ENCODE measurements around the gene C11orf16. TPM values are rescaled to one million over a fixed set of nuclear protein-coding genes. Genes with fewer than 3 reads are reported as not detected.
A peak's percentile ranks its signal among the peaks of the same experiment; 100 is the strongest.

The C11orf16 gene
- total RNA-seq, 1 donor from 2014 or later: not detected

DNA sequence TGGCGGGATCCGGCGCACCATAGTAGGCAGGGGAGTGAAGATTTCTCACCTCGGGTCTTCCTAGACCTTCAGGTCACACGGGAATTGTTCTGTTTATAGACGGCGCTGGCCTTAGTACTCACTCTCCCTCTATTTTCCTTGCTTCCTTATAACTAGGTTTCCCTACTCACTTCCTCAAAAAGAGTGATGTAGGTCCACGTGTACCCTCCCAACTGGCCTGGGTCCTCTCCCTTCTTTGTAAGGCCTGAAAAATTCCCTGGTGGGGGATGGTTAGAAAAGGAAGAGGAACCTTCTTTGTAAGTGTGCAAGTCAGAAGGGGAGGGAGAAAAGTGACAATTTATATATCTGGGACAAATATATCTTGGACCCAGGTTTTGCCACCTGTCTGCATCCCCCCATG, 34.4 kb upstream of the C11orf16 start:
- DNase-seq (ENCODE audit: low read depth) (no peak), FAIRE-seq (no peak)
- no peak overlapping the region for H2AFZ ChIP-seq (ENCODE audit: low read depth, low read length)
- H3K4me3 ChIP-seq (ENCODE audit: insufficient read depth, low read depth, low read length): no peak overlapping the region
- Mint-ChIP-seq H3K4me1 (ENCODE audit: low read depth, unreplicated experiment) (peaks cover 4% of the 10 kb centered on the region), H3K27ac (ENCODE audit: unreplicated experiment) (no peak overlapping the region), H3K4me3 (ENCODE audit: unreplicated experiment) (no peak overlapping the region), H3K27me3 (ENCODE audit: low read depth, unreplicated experiment) (no peaks in the 10 kb centered on the region), H3K9me3 (ENCODE audit: unreplicated experiment) (no peaks in the 10 kb centered on the region), H3K36me3 (ENCODE audit: low read depth, unreplicated experiment) (no peaks in the 10 kb centered on the region)
- peaks cover 24% of the 10 kb centered on the region for H3K79me2 ChIP-seq (ENCODE audit: insufficient read depth, low read length)
- no peaks in the 10 kb centered on the region for H3K27me3 ChIP-seq (ENCODE audit: insufficient read depth, low read length)
- no peak overlapping the region for H3K27ac ChIP-seq (ENCODE audit: low read depth, low read length)
- H3K9me3 ChIP-seq (ENCODE audit: insufficient read depth, low read depth, low read length): no peaks in the 10 kb centered on the region
- no peaks in the 10 kb centered on the region for H3K36me3 ChIP-seq (ENCODE audit: insufficient read depth, low read length)
- no peak overlapping the region for H3K9ac ChIP-seq (ENCODE audit: low read length)
- H3K4me2 ChIP-seq (ENCODE audit: low read length): no peak overlapping the region
- no peak for TF ChIP-seq EZH2 (IDR thresholded peaks at IDR 0.05; ENCODE audit: insufficient read depth, low read length)
- TF ChIP-seq, protein P1, sequence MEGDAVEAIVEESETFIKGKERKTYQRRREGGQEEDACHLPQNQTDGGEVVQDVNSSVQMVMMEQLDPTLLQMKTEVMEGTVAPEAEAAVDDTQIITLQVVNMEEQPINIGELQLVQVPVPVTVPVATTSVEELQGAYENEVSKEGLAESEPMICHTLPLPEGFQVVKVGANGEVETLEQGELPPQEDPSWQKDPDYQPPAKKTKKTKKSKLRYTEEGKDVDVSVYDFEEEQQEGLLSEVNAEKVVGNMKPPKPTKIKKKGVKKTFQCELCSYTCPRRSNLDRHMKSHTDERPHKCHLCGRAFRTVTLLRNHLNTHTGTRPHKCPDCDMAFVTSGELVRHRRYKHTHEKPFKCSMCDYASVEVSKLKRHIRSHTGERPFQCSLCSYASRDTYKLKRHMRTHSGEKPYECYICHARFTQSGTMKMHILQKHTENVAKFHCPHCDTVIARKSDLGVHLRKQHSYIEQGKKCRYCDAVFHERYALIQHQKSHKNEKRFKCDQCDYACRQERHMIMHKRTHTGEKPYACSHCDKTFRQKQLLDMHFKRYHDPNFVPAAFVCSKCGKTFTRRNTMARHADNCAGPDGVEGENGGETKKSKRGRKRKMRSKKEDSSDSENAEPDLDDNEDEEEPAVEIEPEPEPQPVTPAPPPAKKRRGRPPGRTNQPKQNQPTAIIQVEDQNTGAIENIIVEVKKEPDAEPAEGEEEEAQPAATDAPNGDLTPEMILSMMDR (IDR thresholded peaks at IDR 0.05; ENCODE audit: insufficient read depth, low read depth, low read length): no peak
- H4K20me1 ChIP-seq (ENCODE audit: insufficient read depth, low read length): peaks cover 5% of the 10 kb centered on the region
- H3K4me1 ChIP-seq (ENCODE audit: insufficient read depth, low read length): peaks cover 10% of the 10 kb centered on the region

DNA sequence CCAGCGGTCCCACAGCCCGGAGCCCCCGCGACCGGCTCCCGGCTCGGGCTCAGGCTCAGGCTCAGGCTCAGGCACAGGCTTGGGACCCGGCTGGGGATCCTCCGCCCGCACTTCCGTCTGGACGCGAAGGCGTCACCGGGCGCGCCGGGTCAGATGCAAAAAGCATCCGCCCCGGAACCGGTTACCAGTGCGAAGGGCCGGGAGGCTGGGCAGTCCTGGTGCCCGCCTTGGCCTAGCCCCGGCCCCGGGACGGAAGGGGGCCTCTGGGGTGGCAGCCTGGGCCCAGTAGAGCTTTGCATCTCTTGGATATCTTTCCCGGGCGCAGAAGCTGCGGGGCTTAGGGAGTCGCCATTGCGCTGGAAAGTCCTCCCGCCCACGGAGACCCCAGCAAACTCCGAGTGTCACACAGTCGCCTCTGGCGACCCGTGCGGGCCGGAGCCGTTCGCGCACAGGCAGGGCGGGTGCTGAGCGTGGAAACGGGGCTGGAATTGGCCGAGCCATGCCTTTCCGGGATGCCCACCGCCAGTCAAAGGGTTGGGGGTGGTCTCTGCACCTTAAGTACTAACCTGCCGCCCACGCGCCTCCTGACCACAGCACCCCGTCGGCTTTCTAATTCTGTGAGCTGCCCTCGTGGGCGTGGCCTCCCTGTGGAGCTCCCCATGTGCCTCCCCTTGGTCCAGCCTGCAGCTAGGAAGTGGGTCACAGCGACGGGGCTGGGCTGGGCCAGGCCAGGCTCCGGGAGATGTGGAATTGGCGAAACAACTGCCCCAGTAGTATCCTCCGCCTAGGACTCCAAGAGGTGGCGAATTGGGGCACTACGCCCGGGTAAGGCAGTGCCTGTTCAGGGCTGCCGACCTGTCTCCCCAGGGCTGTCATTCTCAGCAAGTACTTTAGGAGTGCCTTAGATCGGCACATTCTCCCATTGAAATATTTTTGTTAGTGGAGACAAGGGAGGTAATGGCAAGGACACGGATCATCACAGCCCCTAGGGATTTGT, 31.9 kb upstream of the C11orf16 start, which contains the start of gene TMEM9B:
TSS of gene TMEM9B (minus strand) at position 119 of the 997 bp plus-strand sequence. CDS start 129 bp downstream, outside the sequence.
- Histone ChIP-seq H3K79me2 (ENCODE audit: insufficient read depth, low read length) (peaks cover 38% of the 10 kb centered on the region), H4K20me1 (ENCODE audit: insufficient read depth, low read length) (peaks cover 5% of the 10 kb centered on the region), H2AFZ (ENCODE audit: low read depth, low read length) (peak within 1 kb of the TSS; percentile 97), H3K4me2 (ENCODE audit: low read length) (peak within 1 kb of the TSS; percentile 97), H3K27me3 (ENCODE audit: insufficient read depth, low read length) (no peaks in the 10 kb centered on the region), H3K4me1 (ENCODE audit: insufficient read depth, low read length) (peaks cover 10% of the 10 kb centered on the region), H3K27ac (ENCODE audit: low read depth, low read length) (peak within 1 kb of the TSS; percentile 82), H3K9ac (ENCODE audit: low read length) (peak within 1 kb of the TSS; percentile 88), H3K9me3 (ENCODE audit: insufficient read depth, low read depth, low read length) (no peaks in the 10 kb centered on the region), H3K36me3 (ENCODE audit: insufficient read depth, low read length) (no peaks in the 10 kb centered on the region), H3K4me3 (ENCODE audit: insufficient read depth, low read depth, low read length) (peak within 1 kb of the TSS; percentile 80)
- TF ChIP-seq EZH2 (IDR thresholded peaks at IDR 0.05; ENCODE audit: insufficient read depth, low read length): no peak
- TF ChIP-seq, protein P1 (IDR thresholded peaks at IDR 0.05; ENCODE audit: insufficient read depth, low read depth, low read length): no peak
- Mint-ChIP-seq H3K27me3 (ENCODE audit: low read depth, unreplicated experiment) (no peaks in the 10 kb centered on the region), H3K36me3 (ENCODE audit: low read depth, unreplicated experiment) (no peaks in the 10 kb centered on the region), H3K9me3 (ENCODE audit: unreplicated experiment) (no peaks in the 10 kb centered on the region), H3K27ac (ENCODE audit: unreplicated experiment) (peak within 1 kb of the TSS; percentile 75), H3K4me1 (ENCODE audit: low read depth, unreplicated experiment) (peaks cover 4% of the 10 kb centered on the region), H3K4me3 (ENCODE audit: unreplicated experiment) (peak within 1 kb of the TSS; percentile 96)
- no peak for FAIRE-seq
- peak; percentile 78 for DNase-seq (ENCODE audit: low read depth)
